Spinal cord (tissue), 10 donors: ENCODE data around the gene TMX4. TPM values are rescaled to one million over a fixed set of nuclear protein-coding genes. Genes with fewer than 3 reads are reported as not detected.

ENCODE experiments used
- DNase-seq, 6 donors: peaks; one replicate each; pipeline versions ENCODE4 v3.0.0 to v3.0.0-alpha.2; 2013 to 2015; ENCODE audit warnings: low spot score in 6 of 6, low read depth in 4 of 6
- H3K27ac ChIP-seq: one replicate; pipeline ENCODE4 v1.5.1; 2013; ENCODE audit warnings: low read depth, low read length, control low read depth
- H3K27me3 ChIP-seq: one replicate; pipeline ENCODE4 v1.6.1; 2013; ENCODE audit warnings: low read length; ENCODE audit not compliant: control insufficient read depth, insufficient read depth
- H3K36me3 ChIP-seq: one replicate; pipeline ENCODE4 v1.6.1; 2013; ENCODE audit warnings: low read length; ENCODE audit not compliant: control insufficient read depth, insufficient read depth
- H3K4me1 ChIP-seq: one replicate; pipeline ENCODE4 v1.6.1; 2013; ENCODE audit warnings: low read length; ENCODE audit not compliant: control insufficient read depth, insufficient read depth
- H3K4me3 ChIP-seq: one replicate; pipeline ENCODE4 v1.5.1; 2013; ENCODE audit warnings: low read depth, low read length, control low read depth
- H3K9me3 ChIP-seq: one replicate; pipeline ENCODE4 v1.6.1; 2013; ENCODE audit warnings: low read length; ENCODE audit not compliant: control insufficient read depth, insufficient read depth
- WGBS: methylation state at CpG from one replicate; pipeline ENCODE4 v1.1.5; 2013; ENCODE audit warnings: missing lambda C conversion rate; ENCODE audit not compliant: insufficient coverage; 5-methylcytosine and 5-hydroxymethylcytosine counted together
- polyA plus RNA-seq, 2 donors: library from polyadenylated mRNA; unstranded; fragments of 120-200 nt; gene quantifications; one replicate each; pipeline ENCODE4 v1.2.1, GENCODE V29; 2013; ENCODE audit not compliant: insufficient read length in 2 of 2
- total RNA-seq, 2 donors: library from RNA; depleted of rRNA in 1 of 2; stranded (reverse); fragments of 120-200 nt in 1 of 2; fragments of >200 nt in 1 of 2; gene quantifications; one replicate each; pipeline versions ENCODE4 v1.2.3 to v1.2.4, GENCODE V29; 2013 to 2014
- donor health status: healthy.

The TMX4 gene
- total and polyA plus RNA-seq, 4 donors, result 40.7 to 84.7 (median 56.7) TPM

DNA sequence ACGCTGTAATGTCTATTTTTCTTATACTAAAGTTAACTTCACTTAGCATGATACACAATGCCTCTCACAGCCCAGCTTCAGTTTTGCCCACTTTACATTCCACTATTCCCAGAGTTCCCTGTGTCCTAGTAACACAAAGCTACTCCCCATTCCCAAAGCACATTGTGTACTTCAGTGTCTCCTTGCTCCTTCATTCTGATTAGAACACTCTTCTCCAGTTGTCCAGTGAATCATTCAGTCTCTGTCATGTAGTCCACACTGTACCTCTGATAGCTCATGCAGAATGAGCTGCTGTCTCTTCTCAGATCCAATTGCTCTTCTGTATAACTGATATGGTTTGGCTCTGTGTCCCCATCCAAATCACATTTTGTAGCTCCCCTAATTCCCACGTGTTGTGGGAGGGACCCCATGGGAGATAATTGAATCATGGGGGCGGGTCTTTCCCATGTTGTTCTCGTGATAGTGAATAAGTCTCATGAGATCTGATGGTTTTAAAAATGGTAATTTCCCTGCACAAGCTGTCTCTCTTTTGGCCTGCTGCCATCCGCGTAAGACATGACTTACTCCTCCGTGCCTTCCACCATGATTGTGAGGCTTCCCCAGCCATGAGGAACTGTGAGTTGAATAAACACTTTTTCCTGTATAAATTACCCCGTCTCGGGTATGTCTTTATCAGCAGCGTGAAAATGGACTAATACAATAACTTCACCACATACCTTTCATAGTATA is 2.1 kb upstream of the TMX4 start:
- Histone ChIP-seq H3K9me3 (no peaks in the 10 kb centered on the region), H3K27me3 (no peaks in the 10 kb centered on the region), H3K4me1 (no peaks in the 10 kb centered on the region), H3K36me3 (no peaks in the 10 kb centered on the region), H3K4me3 (no peak overlapping the region), H3K27ac (no peak overlapping the region)
- 93% methylated on average over 3 of the region's 10 CpGs for WGBS
- DNase-seq, result peak in 1 of 6 donors; percentile 30

DNA sequence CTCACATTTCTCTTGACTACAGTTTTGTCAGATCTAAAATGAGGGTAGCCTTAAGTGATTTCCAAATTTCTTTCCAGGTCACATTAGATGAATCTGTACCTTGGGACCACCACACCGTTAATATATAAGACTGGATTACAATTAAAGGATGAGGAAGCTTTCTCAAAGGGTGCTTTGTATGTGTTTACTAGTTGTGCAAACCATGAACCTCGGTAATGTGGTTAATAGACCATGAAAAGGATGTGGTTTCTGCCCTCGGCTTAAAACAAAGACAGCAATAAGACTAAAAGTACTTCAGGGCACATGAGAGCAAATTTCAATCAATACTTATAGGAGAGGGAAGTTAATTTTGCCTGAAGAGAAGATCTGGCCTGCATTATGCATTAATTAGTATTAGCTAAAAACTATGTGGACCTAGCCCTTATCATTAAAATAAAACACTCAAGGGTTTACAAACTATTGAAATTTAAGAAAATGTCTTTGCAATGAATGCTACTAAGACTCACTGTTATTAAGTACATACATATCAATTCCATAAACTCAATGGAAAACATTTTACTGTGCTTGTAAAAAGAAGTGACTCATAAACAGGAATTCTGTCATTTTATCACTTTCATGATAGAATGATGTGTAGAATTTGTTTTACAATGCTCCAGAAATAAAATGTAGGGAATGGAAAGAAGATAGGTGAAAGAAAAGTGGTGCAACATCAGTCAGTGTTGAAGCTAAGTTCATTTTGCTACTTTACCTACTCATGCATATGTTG is 936 bp upstream of the TMX4 start:
- DNase-seq, result peak in 2 of 6 donors; percentile 26 to 76
- no CpG with 5 or more reads among the region's 3 CpGs for WGBS
- no peaks in the 10 kb centered on the region for H3K36me3 ChIP-seq
- H3K27ac ChIP-seq, result peak overlapping the region; percentile 91
- H3K27me3 ChIP-seq, result no peaks in the 10 kb centered on the region
- peak overlapping the region; percentile 70 for H3K4me3 ChIP-seq
- no peaks in the 10 kb centered on the region for H3K4me1 ChIP-seq
- H3K9me3 ChIP-seq, result no peaks in the 10 kb centered on the region

DNA sequence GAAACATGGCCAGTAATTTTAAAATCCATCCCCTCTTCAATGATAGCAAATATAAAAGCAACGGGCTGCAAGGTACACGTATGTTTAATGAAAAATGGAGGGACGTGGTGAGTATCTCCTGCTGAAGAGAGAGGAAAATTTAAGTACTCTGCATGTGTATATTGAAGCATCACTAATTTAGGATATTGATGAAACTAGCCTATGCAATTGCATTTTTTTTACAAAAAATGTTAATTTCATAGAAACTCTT is 362 bp upstream of the TMX4 start:
- no peaks in the 10 kb centered on the region for H3K4me1 ChIP-seq
- peak overlapping the region; percentile 70 for H3K4me3 ChIP-seq
- DNase-seq, result no peak
- no CpG with 5 or more reads among the region's 3 CpGs for WGBS
- no peaks in the 10 kb centered on the region for H3K9me3 ChIP-seq
- H3K36me3 ChIP-seq, result no peaks in the 10 kb centered on the region
- no peaks in the 10 kb centered on the region for H3K27me3 ChIP-seq
- peak overlapping the region; percentile 91 for H3K27ac ChIP-seq

DNA sequence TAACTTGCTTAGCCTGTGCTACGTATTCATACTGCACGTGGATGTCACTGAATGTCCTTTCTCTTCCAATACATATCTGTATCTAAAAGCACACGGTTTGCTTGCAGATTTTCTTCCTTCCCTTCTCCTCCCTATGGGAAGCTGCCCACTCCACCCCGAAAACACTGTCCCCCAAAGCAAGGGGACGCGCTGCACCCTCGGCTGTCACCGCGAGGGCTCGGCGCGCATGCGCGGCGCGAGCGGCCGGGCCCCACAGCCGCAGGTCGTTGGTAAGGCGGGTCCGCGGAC is 659 bp downstream of the TMX4 start:
- Histone ChIP-seq H3K4me1 (no peaks in the 10 kb centered on the region), H3K27me3 (no peaks in the 10 kb centered on the region), H3K36me3 (no peaks in the 10 kb centered on the region), H3K9me3 (no peaks in the 10 kb centered on the region), H3K27ac (peak overlapping the region; percentile 91), H3K4me3 (peak overlapping the region; percentile 70)
- DNase-seq, result peak; percentile 62 to 95 (median 78)
- 0% methylated on average over 23 of the region's 23 CpGs for WGBS

DNA sequence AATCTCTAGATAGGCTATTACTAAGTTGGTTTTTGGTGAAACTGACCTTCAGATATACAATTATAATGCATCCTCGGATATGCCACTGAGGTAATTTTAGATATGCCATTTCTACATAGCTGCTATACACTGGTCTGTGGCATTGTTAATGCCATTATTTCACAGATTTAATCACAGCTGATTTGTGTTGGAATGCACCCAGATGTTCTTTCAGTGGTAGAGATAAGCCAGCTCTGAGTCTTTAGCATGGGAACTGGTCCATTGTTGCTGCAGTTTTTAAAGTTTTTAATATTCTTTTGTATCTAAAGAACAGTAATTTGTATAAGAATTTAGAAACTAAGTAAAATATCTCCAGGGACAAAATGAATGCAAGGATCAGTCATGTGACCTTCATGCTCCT is 6.8 kb downstream of the TMX4 start:
- DNase-seq, result no peak
- no peaks in the 10 kb centered on the region for H3K4me1 ChIP-seq

DNA sequence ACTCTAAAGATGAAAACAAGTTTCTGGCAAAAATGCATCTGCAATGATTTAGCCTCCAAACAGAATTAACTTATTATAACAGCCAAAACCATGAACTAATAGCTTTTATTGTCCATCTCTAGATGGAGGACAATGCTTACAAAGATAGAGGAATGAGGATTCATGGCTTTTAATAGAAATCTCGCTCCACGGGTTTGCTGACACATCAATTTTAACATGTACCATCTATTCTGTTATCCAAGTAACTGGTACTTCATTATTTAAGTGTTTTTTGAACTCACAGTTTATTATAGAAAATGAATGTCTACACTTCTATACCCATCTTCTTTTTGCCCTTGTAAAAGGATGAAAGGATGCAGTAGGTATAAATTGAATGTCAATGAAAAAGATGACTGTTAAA is 10.8 kb downstream of the TMX4 start:
- no peak overlapping the region for H3K27ac ChIP-seq
- H3K4me1 ChIP-seq, result no peaks in the 10 kb centered on the region
- H3K36me3 ChIP-seq, result peaks cover 8% of the 10 kb centered on the region
- H3K4me3 ChIP-seq, result no peak overlapping the region
- WGBS, result no CpG with 5 or more reads among the region's 2 CpGs
- H3K9me3 ChIP-seq, result no peaks in the 10 kb centered on the region
- DNase-seq, result no peak
- no peaks in the 10 kb centered on the region for H3K27me3 ChIP-seq

More for the DNA sequence above, 6.8 kb downstream of the TMX4 start:
- no peaks in the 10 kb centered on the region for H3K27me3 ChIP-seq
- no peaks in the 10 kb centered on the region for H3K36me3 ChIP-seq
- no peak overlapping the region for H3K4me3 ChIP-seq
- no CpG with 5 or more reads among the region's 1 CpG for WGBS
- H3K9me3 ChIP-seq, result no peaks in the 10 kb centered on the region
- H3K27ac ChIP-seq, result no peak overlapping the region

DNA sequence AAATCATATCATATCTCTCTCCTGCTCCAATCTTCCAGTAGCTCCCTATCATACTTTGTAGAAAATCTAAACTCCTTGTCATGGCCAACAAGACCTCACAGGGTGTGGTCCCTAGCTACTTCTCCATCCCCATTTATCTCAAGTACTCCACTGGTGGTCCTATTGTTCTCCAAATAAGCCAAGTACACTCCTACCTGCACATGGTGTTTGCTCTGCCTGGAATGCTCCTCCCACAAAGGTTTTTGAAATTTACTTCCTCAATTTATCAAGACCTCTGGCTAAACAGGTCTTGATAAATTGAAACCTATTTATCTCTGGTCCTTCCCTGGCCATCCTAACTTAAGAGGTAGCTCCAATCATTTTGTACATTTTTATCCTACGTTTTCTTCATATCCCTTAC is 12.1 kb downstream of the TMX4 start:
- Histone ChIP-seq H3K4me3 (no peak overlapping the region), H3K36me3 (peaks cover 8% of the 10 kb centered on the region), H3K4me1 (no peaks in the 10 kb centered on the region), H3K27ac (no peak overlapping the region), H3K9me3 (no peaks in the 10 kb centered on the region), H3K27me3 (no peaks in the 10 kb centered on the region)
- 89% methylated on average over 1 of the region's 1 CpG for WGBS
- DNase-seq, result no peak

DNA sequence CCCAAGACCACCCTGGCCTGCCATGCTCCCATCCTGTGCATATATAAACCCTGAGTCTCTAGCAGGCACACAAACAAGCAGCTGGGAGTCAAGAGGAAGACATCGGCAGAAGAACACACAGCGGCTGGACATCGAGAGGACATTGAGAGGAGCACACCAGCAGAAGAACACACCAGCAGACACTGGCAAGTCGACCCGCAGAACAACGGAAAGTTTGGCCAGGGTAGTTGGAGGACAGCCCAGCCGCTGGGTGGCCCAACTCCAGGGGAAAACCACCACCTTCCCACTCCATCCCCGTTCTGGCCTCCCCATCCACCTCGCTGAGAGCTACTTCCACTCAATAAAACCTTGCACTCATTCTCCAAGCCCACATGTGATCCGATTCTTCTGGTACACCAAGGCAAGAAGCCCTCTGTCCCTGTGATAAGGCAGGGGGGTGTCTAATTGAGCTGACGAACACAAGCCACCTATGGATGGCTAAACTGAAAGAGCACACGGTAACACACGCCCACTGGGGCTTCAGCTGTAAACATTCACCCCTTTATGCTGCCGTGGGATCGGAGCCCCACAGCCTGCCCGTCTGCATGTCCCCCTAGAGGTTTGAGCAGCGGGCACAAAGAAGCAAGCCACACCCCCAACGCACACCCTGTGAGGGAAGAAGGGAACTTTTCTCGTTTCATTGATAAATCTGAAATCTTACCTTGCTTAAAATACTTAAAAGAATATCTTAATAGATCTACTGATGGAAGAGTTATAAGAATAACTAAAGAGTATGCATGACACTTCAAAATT is 13.8 kb downstream of the TMX4 start:
- H3K27me3 ChIP-seq, result no peaks in the 10 kb centered on the region
- no peaks in the 10 kb centered on the region for H3K9me3 ChIP-seq
- no peak overlapping the region for H3K4me3 ChIP-seq
- WGBS, result 93% methylated on average over 11 of the region's 19 CpGs
- no peak overlapping the region for H3K27ac ChIP-seq
- H3K36me3 ChIP-seq, result peaks cover 8% of the 10 kb centered on the region
- DNase-seq, result no peak
- H3K4me1 ChIP-seq, result no peaks in the 10 kb centered on the region

DNA sequence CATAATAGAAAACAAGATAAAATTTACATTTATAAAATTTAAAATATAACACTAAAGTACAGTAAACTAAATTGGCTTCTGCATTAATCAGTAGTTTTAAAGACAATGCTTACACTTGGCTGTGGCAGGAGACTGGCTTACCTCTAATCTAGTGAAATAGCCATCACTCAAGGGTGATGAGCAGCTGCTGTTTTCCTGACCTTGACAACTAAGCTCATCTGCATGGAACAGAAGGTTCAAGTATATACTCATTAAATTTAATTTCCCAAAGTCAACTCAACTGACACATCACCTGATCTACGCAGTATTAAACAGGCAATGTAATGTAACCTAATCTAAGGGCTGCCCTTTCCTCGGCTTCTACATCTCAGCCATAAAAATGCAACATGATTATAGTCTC is 14.5 kb downstream of the TMX4 start:
- H3K4me1 ChIP-seq, result no peaks in the 10 kb centered on the region
- peaks cover 11% of the 10 kb centered on the region for H3K36me3 ChIP-seq
- H3K4me3 ChIP-seq, result no peak overlapping the region
- WGBS, result no CpG with 5 or more reads among the region's 2 CpGs
- no peak for DNase-seq
- H3K27me3 ChIP-seq, result no peaks in the 10 kb centered on the region
- H3K27ac ChIP-seq, result no peak overlapping the region
- H3K9me3 ChIP-seq, result no peaks in the 10 kb centered on the region
